HepG2 (cell line): ENCODE results near the gene PDHX. TPM values are rescaled to one million over a fixed set of nuclear protein-coding genes. Genes with fewer than 3 reads are reported as not detected.

Experiments
- ATF7-NPFF ChIP-seq: sonication (generic); formaldehyde crosslinking; IDR thresholded peaks from 2 replicates; pipeline ENCODE4 v1.8.1; 2023; ENCODE audit warnings: mild to moderate bottlenecking, low read depth, missing genetic modification reagents, moderate library complexity
- CEBPZ ChIP-seq: IDR thresholded peaks from 2 replicates; pipeline ENCODE4 v1.6.1; 2012; ENCODE audit warnings: low read length, improper control_type of control experiment
- DNMT1 ChIP-seq: sonication (generic); formaldehyde crosslinking; IDR thresholded peaks from 2 replicates; pipeline ENCODE4 v1.5.1; 2020; ENCODE audit warnings: mild to moderate bottlenecking, missing genetic modification reagents
- ELF3 ChIP-seq: IDR thresholded peaks from 2 replicates; pipeline ENCODE4 v1.6.1; 2016; ENCODE audit warnings: missing genetic modification reagents, missing compliant biosample characterization
- GZF1 ChIP-seq: sonication (generic); formaldehyde crosslinking; IDR thresholded peaks from 2 replicates; pipeline ENCODE4 v1.5.1; 2020; ENCODE audit warnings: mild to moderate bottlenecking, missing genetic modification reagents
- HNF1B ChIP-seq: sonication (generic); formaldehyde crosslinking; IDR thresholded peaks from 2 replicates; pipeline ENCODE4 v1.5.1; 2020; ENCODE audit warnings: mild to moderate bottlenecking, moderate library complexity, missing genetic modification reagents
- KDM1A ChIP-seq: IDR thresholded peaks from 2 replicates; pipeline ENCODE4 v1.6.1; 2016; ENCODE audit warnings: missing compliant biosample characterization
- MED1 ChIP-seq: sonication (generic); formaldehyde crosslinking; IDR thresholded peaks from 2 replicates; pipeline ENCODE4 v1.4.0; 2020; ENCODE audit warnings: missing genetic modification reagents
- SOX13 ChIP-seq, 3 experiments: fragments of 450-650 bp in 1 of 3; sonication (generic) in 1 of 3; formaldehyde crosslinking in 1 of 3; IDR thresholded peaks in 2 of 3; conservative IDR thresholded peaks in 1 of 3; 2 replicates each; pipeline versions ENCODE4 v1.5.0 to v1.6.1; 2016 to 2020; ENCODE audit warnings: antibody characterized with exemption in 1 of 3, mild to moderate bottlenecking in 1 of 3, missing compliant biosample characterization in 1 of 3, missing genetic modification reagents in 1 of 3, moderate library complexity in 1 of 3
- ZFAT ChIP-seq: sonication (generic); formaldehyde crosslinking; conservative IDR thresholded peaks from 2 replicates; pipeline ENCODE4 v1.8.1; 2023; ENCODE audit warnings: missing genetic modification reagents, inconsistent platforms
- ZNF280D ChIP-seq: sonication (generic); formaldehyde crosslinking; IDR thresholded peaks from 2 replicates; pipeline ENCODE4 v1.5.1; 2020; ENCODE audit warnings: mild to moderate bottlenecking, missing genetic modification reagents
- ZNF30 ChIP-seq: sonication (generic); formaldehyde crosslinking; IDR thresholded peaks from 2 replicates; pipeline ENCODE4 v1.5.0; 2020; ENCODE audit warnings: mild to moderate bottlenecking, missing genetic modification reagents
- ZNF781 ChIP-seq: sonication (generic); formaldehyde crosslinking; IDR thresholded peaks from 2 replicates; pipeline ENCODE4 v1.5.1; 2020; ENCODE audit warnings: borderline replicate concordance, mild to moderate bottlenecking, missing genetic modification reagents; ENCODE audit errors: not compliant biosample characterization
- polyA plus RNA-seq, 8 experiments: library from polyadenylated mRNA; depleted of rRNA in 3 of 8; stranded (reverse) in 7 of 8; unstranded in 1 of 8; fragments of >200 nt; fragmentation: Illumina TruSeq in 4 of 8; extraction: Trizol in 4 of 8; gene quantifications; 2 replicates each; pipeline versions ENCODE4 v1.2.1 to v1.2.3, GENCODE V29; 2011 to 2016; ENCODE audit warnings: low read depth in 4 of 8, missing spikeins in 1 of 8, mixed read lengths in 1 of 8; ENCODE audit not compliant: insufficient read depth in 1 of 8
- total RNA-seq, 5 experiments: library from RNA; depleted of rRNA; stranded (reverse); fragments of >200 nt; fragmentation: Illumina TruSeq; extraction: Trizol; gene quantifications; 2 replicates each; pipeline ENCODE4 v1.2.3, GENCODE V29; 2016; ENCODE audit warnings: low read depth in 1 of 5

PDHX gene
- total and polyA plus RNA-seq, 2 of the 13 experiments (the other 11 are each of a cell fraction or from before 2014, with no cell fraction given): 41.0 to 73.8 TPM

- no peak for TF ChIP-seq ATF7-NPFF
- TF ChIP-seq SOX13 (IDR thresholded peaks at IDR 0.05): no peak
- TF ChIP-seq SOX13 (CRISPR knock-in tag; conservative IDR thresholded peaks at IDR 0.05 in 1 of 2, IDR thresholded peaks at IDR 0.05 in 1 of 2): peak in 1 of 2 experiments; percentile 62; a peak in 1 of 4 replicates
- no peak for TF ChIP-seq HNF1B (CRISPR knock-in tag)
- TF ChIP-seq MED1 (CRISPR knock-in tag): peak; percentile 33; the same call in 1 of the 2 replicates
- no peak for TF ChIP-seq ZFAT (CRISPR knock-in tag)
- no peak for TF ChIP-seq KDM1A (CRISPR knock-in tag)
- no peak for TF ChIP-seq DNMT1
- TF ChIP-seq ZNF280D (CRISPR knock-in tag): no peak
- no peak for TF ChIP-seq ZNF781
- no peak for TF ChIP-seq CEBPZ
- TF ChIP-seq GZF1 (CRISPR knock-in tag): no peak
- peak; percentile 37; the same call in 1 of the 2 replicates for TF ChIP-seq ELF3 (CRISPR knock-in tag)
- no peak for TF ChIP-seq ZNF30
- TF ChIP-seq, all 625 proteins: peak for 32
These were observed 48.4 kb downstream of the PDHX start (continued) for GRCh38 chr11:34964610-34965331.
